Naive thymus-derived CD4-positive, alpha-beta T cell (primary cell): ENCODE measurements around the gene C11orf87. TPM values are rescaled to one million over a fixed set of nuclear protein-coding genes. Genes with fewer than 3 reads are reported as not detected.

ENCODE experiments used
- ATAC-seq: fragments of 150-1000 bp; cut with Tn5 transposase; 2 replicates; pipeline ENCODE4 v1.10.0; 2021; ENCODE audit warnings: mild to moderate bottlenecking, moderate library complexity
- CTCF ChIA-PET: fragments of 350-600 bp; sonication (Branson Sonifier 250); formaldehyde crosslinking; loops from one replicate; lab custom pipeline; 2021; ENCODE audit warnings: antibody characterized with exemption; lab: Charles Lee
- POLR2A ChIA-PET: fragments of 350-600 bp; sonication (Branson Sonifier 250); formaldehyde crosslinking; loops from one replicate; lab custom pipeline; 2021; ENCODE audit warnings: antibody characterized with exemption, inconsistent platforms; lab: Charles Lee
- DNase-seq, 9 donors: peaks; one replicate each; pipeline versions ENCODE4 v3.0.0 to v3.0.0-alpha.2; 2020 to 2022; ENCODE audit warnings: mixed read lengths in 1 of 9
- H3K27ac ChIP-seq: one replicate; pipeline ENCODE4 v1.7.0; 2013; ENCODE audit warnings: mild to moderate bottlenecking, low read depth, low read length, moderate library complexity
- H3K27me3 ChIP-seq, 2 donors: one replicate each; pipeline ENCODE4 v1.7.0; 2013; ENCODE audit warnings: low read length in 2 of 2, mild to moderate bottlenecking in 2 of 2, moderate library complexity in 2 of 2; ENCODE audit not compliant: control insufficient read depth in 2 of 2, insufficient read depth in 2 of 2
- H3K36me3 ChIP-seq, 3 experiments: 1 replicate in 2 of 3; 2 replicates in 1 of 3; pipeline ENCODE4 v1.7.0; 2013; ENCODE audit warnings: low read length in 3 of 3, mild to moderate bottlenecking in 3 of 3, moderate library complexity in 1 of 3; ENCODE audit not compliant: insufficient read depth in 3 of 3, control insufficient read depth in 2 of 3
- H3K4me1 ChIP-seq, 2 donors: one replicate each; pipeline ENCODE4 v1.7.0; 2013; ENCODE audit warnings: low read length in 2 of 2, mild to moderate bottlenecking in 2 of 2, moderate library complexity in 1 of 2; ENCODE audit not compliant: control insufficient read depth in 2 of 2, insufficient read depth in 2 of 2
- H3K4me3 ChIP-seq: 2 replicates; pipeline ENCODE4 v1.7.0; 2013; ENCODE audit warnings: mild to moderate bottlenecking, low read length
- H3K9me3 ChIP-seq, 3 experiments: 1 replicate in 2 of 3; 2 replicates in 1 of 3; pipeline ENCODE4 v1.7.0; 2013; ENCODE audit warnings: low read length in 3 of 3; ENCODE audit not compliant: control insufficient read depth in 2 of 3
- H3K27ac Mint-ChIP-seq, 9 donors: one replicate each; pipeline ENCODE4 v1.8.0; 2020 to 2022; ENCODE audit warnings: mixed read lengths in 9 of 9, mild to moderate bottlenecking in 8 of 9, moderate library complexity in 5 of 9, inconsistent platforms in 2 of 9
- H3K27me3 Mint-ChIP-seq, 5 donors: one replicate each; pipeline ENCODE4 v1.8.0; 2021 to 2022; ENCODE audit warnings: mixed read lengths in 5 of 5, mild to moderate bottlenecking in 1 of 5
- H3K36me3 Mint-ChIP-seq, 5 donors: one replicate each; pipeline ENCODE4 v1.8.0; 2020 to 2022; ENCODE audit warnings: mixed read lengths in 5 of 5, mild to moderate bottlenecking in 3 of 5, inconsistent platforms in 1 of 5
- H3K4me1 Mint-ChIP-seq, 7 donors: one replicate each; pipeline ENCODE4 v1.8.0; 2020 to 2022; ENCODE audit warnings: mixed read lengths in 7 of 7, mild to moderate bottlenecking in 3 of 7, inconsistent platforms in 1 of 7
- H3K4me3 Mint-ChIP-seq, 10 donors: one replicate each; pipeline ENCODE4 v1.8.0; 2020 to 2022; ENCODE audit warnings: mild to moderate bottlenecking in 10 of 10, mixed read lengths in 10 of 10, moderate library complexity in 6 of 10, inconsistent platforms in 2 of 10
- H3K9me3 Mint-ChIP-seq, 11 donors: one replicate each; pipeline ENCODE4 v1.8.0; 2020 to 2022; ENCODE audit warnings: mixed read lengths in 11 of 11, mild to moderate bottlenecking in 4 of 11, inconsistent platforms in 1 of 11, moderate library complexity in 1 of 11
- intact Hi-C, 2 donors: fragments of 100-400 bp; cut with micrococcal nuclease; formaldehyde crosslinking; loops; one replicate each; pipeline ENCODE4 v1.15.1; 2023
- polyA plus RNA-seq, 2 donors: library from polyadenylated mRNA; unstranded; fragments of 300-500 nt; fragmentation: Illumina TruSeq; gene quantifications; one replicate each; pipeline ENCODE4 v1.2.3, GENCODE V29; 2021
- total RNA-seq, 6 experiments: library from RNA in 5 of 6; stranded (reverse) in 5 of 6; gene quantifications; 1 replicate in 5 of 6; 2 replicates in 1 of 6; pipeline ENCODE4 v1.2.3 and lab custom pipeline; 2021 to 2026

The C11orf87 gene
- total and polyA plus RNA-seq, 7 experiments from 2014 or later: not detected

DNA sequence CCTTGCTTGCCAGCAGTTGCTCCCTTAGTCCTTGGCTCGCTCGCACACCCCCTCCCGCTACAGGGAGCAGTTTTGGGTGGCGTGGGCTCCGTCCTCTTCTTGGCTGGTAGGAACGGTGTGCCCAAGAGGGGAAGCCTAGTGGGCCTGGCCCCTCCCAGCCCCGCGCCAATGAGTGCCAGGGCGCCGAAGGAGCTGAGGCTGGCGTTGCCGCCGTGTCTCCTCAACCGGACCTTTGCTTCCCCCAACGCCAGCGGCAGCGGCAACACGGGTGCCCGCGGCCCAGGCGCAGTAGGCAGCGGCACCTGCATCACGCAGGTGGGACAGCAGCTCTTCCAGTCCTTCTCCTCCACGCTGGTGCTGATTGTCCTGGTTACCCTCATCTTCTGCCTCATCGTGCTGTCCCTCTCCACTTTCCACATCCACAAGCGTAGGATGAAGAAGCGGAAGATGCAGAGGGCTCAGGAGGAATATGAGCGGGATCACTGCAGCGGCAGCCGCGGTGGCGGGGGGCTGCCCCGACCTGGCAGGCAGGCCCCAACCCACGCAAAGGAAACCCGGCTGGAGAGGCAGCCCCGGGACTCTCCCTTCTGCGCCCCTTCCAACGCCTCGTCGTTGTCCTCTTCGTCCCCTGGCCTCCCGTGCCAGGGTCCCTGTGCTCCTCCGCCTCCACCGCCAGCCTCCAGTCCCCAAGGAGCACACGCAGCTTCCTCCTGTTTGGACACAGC lies 1.6 kb downstream of the C11orf87 start:
- H3K4me1 ChIP-seq: no peaks in the 10 kb centered on the region
- H3K4me3 ChIP-seq: no peak overlapping the region
- H3K4me3 Mint-ChIP-seq: no peak overlapping the region
- peaks cover 0 to 3% of the 10 kb centered on the region in 2 donors for H3K27me3 ChIP-seq
- H3K4me1 Mint-ChIP-seq: peaks cover 0 to 5% (median 0%) of the 10 kb centered on the region in 7 donors
- no peaks in the 10 kb centered on the region for H3K36me3 Mint-ChIP-seq
- no peaks in the 10 kb centered on the region for H3K36me3 ChIP-seq
- ChIA-PET CTCF (no interaction called here), POLR2A (no interaction called here)
- DNase-seq (no peak), ATAC-seq (no peak)
- peaks cover 0 to 4% (median 0%) of the 10 kb centered on the region in 3 experiments for H3K9me3 ChIP-seq
- H3K27me3 Mint-ChIP-seq: peaks cover 28 to 41% (median 38%) of the 10 kb centered on the region in 5 donors
- no peak overlapping the region for H3K27ac ChIP-seq
- H3K9me3 Mint-ChIP-seq: peaks cover 0 to 16% (median 4%) of the 10 kb centered on the region in 11 donors
- intact Hi-C loops: no loop called here
- H3K27ac Mint-ChIP-seq: no peak overlapping the region

DNA sequence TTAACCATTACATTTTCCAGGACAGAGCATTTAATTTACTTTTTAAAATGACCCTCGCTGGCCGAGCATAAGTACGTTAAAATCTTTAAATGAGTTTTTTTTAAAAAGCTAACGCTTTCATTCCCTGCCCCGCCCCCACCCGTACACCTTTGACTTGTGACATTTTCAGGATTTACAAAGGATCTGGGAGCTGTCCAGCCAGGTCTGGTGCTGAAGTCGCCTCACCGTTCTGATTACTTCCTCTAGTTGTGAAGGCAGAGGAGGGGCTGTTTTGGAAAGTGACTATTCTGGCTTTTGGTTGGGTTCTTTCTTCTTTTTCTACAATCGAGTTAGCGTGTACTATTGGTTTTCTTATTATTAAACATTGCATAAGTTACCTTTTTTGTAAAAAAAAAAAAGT lies 2.9 kb downstream of the C11orf87 start:
- Histone ChIP-seq H3K4me1 (no peaks in the 10 kb centered on the region), H3K36me3 (no peaks in the 10 kb centered on the region), H3K27ac (no peak overlapping the region), H3K27me3 (peaks cover 0 to 3% of the 10 kb centered on the region in 2 donors), H3K4me3 (no peak overlapping the region), H3K9me3 (peaks cover 0 to 4% (median 0%) of the 10 kb centered on the region in 3 experiments)
- Mint-ChIP-seq H3K36me3 (no peaks in the 10 kb centered on the region), H3K27ac (no peak overlapping the region), H3K9me3 (peaks cover 0 to 14% (median 4%) of the 10 kb centered on the region in 11 donors), H3K27me3 (peaks cover 31 to 41% (median 38%) of the 10 kb centered on the region in 5 donors), H3K4me3 (no peak overlapping the region), H3K4me1 (peaks cover 0 to 5% (median 0%) of the 10 kb centered on the region in 7 donors)
- ChIA-PET POLR2A (no interaction called here), CTCF (no interaction called here)
- ATAC-seq (no peak), DNase-seq (no peak)
- intact Hi-C loops: no loop called here

DNA sequence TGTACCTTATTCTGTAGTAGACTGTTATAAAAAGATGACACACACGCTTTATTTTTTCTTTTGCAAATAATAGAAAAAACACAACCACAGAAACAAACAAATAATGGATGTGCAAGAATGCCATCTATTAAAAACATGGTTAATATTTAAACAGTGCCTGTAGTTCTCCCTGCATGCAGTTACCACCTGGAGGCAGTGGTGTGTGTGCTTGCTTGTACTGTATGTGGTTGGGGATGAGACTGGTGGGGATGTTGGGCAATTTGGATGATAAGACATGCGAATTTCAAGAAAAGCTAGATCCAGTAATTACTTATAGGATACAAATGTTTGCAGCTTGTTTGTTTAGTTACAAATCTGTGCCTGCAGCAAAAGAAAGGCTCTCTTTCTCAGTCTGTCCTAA lies 3.6 kb downstream of the C11orf87 start:
- Mint-ChIP-seq H3K36me3 (no peaks in the 10 kb centered on the region), H3K4me1 (peaks cover 0 to 5% (median 0%) of the 10 kb centered on the region in 7 donors), H3K27me3 (peaks cover 31 to 40% (median 38%) of the 10 kb centered on the region in 5 donors), H3K4me3 (no peak overlapping the region), H3K27ac (no peak overlapping the region), H3K9me3 (peaks cover 0 to 14% (median 4%) of the 10 kb centered on the region in 11 donors)
- ChIA-PET CTCF (no interaction called here), POLR2A (no interaction called here)
- no peaks in the 10 kb centered on the region for H3K36me3 ChIP-seq
- no peak overlapping the region for H3K4me3 ChIP-seq
- DNase-seq: no peak
- H3K4me1 ChIP-seq: no peaks in the 10 kb centered on the region
- H3K27me3 ChIP-seq: peaks cover 0 to 3% of the 10 kb centered on the region in 2 donors
- peaks cover 0 to 4% (median 0%) of the 10 kb centered on the region in 3 experiments for H3K9me3 ChIP-seq
- no peak for ATAC-seq
- no peak overlapping the region for H3K27ac ChIP-seq
- intact Hi-C loops: no loop called here

- ChIA-PET POLR2A (no interaction called here), CTCF (interaction anchor here (0.6 kb wide), 1 partner anchor 13 kb away, joined by 3 read pairs; no protein-coding TSS in a partner anchor)
- no peak for DNase-seq
- no peaks in the 10 kb centered on the region for H3K4me1 ChIP-seq
- Mint-ChIP-seq H3K4me1 (peaks cover 0 to 2% (median 0%) of the 10 kb centered on the region in 7 donors), H3K36me3 (no peaks in the 10 kb centered on the region), H3K27me3 (peaks cover 22 to 33% (median 28%) of the 10 kb centered on the region in 5 donors), H3K4me3 (no peak overlapping the region), H3K9me3 (peaks cover 0 to 10% (median 3%) of the 10 kb centered on the region in 11 donors), H3K27ac (no peak overlapping the region)
- no peaks in the 10 kb centered on the region for H3K36me3 ChIP-seq
- H3K4me3 ChIP-seq: no peak overlapping the region
- intact Hi-C loops: no loop called here
- no peak for ATAC-seq
- no peaks in the 10 kb centered on the region for H3K27me3 ChIP-seq
- H3K9me3 ChIP-seq: peaks cover 0 to 4% (median 0%) of the 10 kb centered on the region in 3 experiments
- H3K27ac ChIP-seq: no peak overlapping the region
These were observed 4.7 kb downstream of the C11orf87 start for GRCh38 chr11:109426442-109427240.

- Histone ChIP-seq H3K36me3 (no peaks in the 10 kb centered on the region), H3K4me1 (no peaks in the 10 kb centered on the region), H3K27me3 (no peaks in the 10 kb centered on the region), H3K27ac (no peak overlapping the region), H3K9me3 (no peaks in the 10 kb centered on the region), H3K4me3 (no peak overlapping the region)
- peaks cover 0 to 6% (median 1%) of the 10 kb centered on the region in 11 donors for H3K9me3 Mint-ChIP-seq
- no peak overlapping the region for H3K27ac Mint-ChIP-seq
- ATAC-seq (no peak), DNase-seq (no peak)
- ChIA-PET CTCF (no interaction called here), POLR2A (no interaction called here)
- no peaks in the 10 kb centered on the region for H3K36me3 Mint-ChIP-seq
- no peak overlapping the region for H3K4me3 Mint-ChIP-seq
- intact Hi-C loops: no loop called here
- H3K27me3 Mint-ChIP-seq: peaks cover 0 to 7% (median 0%) of the 10 kb centered on the region in 5 donors
- no peaks in the 10 kb centered on the region for H3K4me1 Mint-ChIP-seq
These were observed 10.1 kb downstream of the C11orf87 start for GRCh38 chr11:109432105-109432504.

DNA sequence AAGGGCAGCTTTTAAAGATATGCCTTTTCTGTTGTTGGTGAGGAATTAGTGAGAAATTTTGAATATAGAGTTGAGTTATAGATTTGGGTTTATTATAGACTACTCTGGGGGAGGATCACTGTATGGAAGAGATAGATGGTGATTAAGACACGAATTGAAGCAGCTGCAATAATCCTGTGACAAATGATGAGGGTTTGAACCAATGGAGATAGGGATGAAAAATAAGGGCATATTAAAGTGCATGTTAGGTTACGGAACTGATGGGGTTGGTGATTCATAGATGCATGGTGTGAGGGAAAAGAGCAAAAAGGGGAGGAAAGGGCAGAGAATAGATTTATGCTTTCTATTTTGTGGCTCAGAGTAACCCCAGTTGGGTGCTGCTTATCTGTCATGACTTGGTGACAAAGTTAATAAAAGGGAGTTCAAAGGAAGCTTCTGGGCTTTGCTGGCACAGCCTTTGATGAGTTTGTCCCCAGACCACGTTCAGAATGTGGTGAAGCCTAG lies 11.8 kb downstream of the C11orf87 start:
- H3K27me3 Mint-ChIP-seq: peaks cover 0 to 7% (median 0%) of the 10 kb centered on the region in 5 donors
- H3K4me3 Mint-ChIP-seq: no peak overlapping the region
- no peak overlapping the region for H3K4me3 ChIP-seq
- intact Hi-C loops: no loop called here
- ChIA-PET POLR2A (no interaction called here), CTCF (no interaction called here)
- no peaks in the 10 kb centered on the region for H3K4me1 Mint-ChIP-seq
- H3K36me3 ChIP-seq: no peaks in the 10 kb centered on the region
- H3K36me3 Mint-ChIP-seq: no peaks in the 10 kb centered on the region
- peaks cover 0 to 6% (median 1%) of the 10 kb centered on the region in 11 donors for H3K9me3 Mint-ChIP-seq
- DNase-seq (no peak), ATAC-seq (no peak)
- no peak overlapping the region for H3K27ac Mint-ChIP-seq
- H3K9me3 ChIP-seq: no peaks in the 10 kb centered on the region
- H3K27me3 ChIP-seq: no peaks in the 10 kb centered on the region
- no peaks in the 10 kb centered on the region for H3K4me1 ChIP-seq
- H3K27ac ChIP-seq: no peak overlapping the region
